H1 (cell line): ENCODE results near the gene WSCD2.

ENCODE experiments used
- BCL11A ChIP-seq, 2 experiments: IDR thresholded peaks; one replicate each; pipeline ENCODE4 v1.6.1; 2011; ENCODE audit warnings: low read depth in 2 of 2, low read length in 2 of 2, mild to moderate bottlenecking in 2 of 2
- CREB1 ChIP-seq: IDR thresholded peaks from 2 replicates; pipeline ENCODE4 v1.6.1; 2012; ENCODE audit warnings: inconsistent platforms
- CTCF ChIP-seq, 3 experiments: IDR thresholded peaks; 1 replicate in 2 of 3; 2 replicates in 1 of 3; pipeline versions ENCODE4 v1.5.1 to v1.6.1; 2011; ENCODE audit warnings: low read length in 3 of 3, mild to moderate bottlenecking in 3 of 3, inconsistent platforms in 2 of 3, low read depth in 1 of 3, moderate library complexity in 1 of 3; ENCODE audit not compliant: insufficient read depth in 1 of 3; ENCODE audit errors: control extremely low read depth in 1 of 3
- JUN ChIP-seq: IDR thresholded peaks from 2 replicates; pipeline ENCODE4 v1.6.1; 2011; ENCODE audit warnings: low read depth, mild to moderate bottlenecking, improper control_type of control experiment, low read length
- KDM1A ChIP-seq: fragments of 200-600, 300-600 bp; sonication (generic); IDR thresholded peaks from 2 replicates; pipeline ENCODE4 v1.7.1; 2016; ENCODE audit warnings: mild to moderate bottlenecking, low read length, borderline replicate concordance
- POLR2A ChIP-seq, 2 experiments: IDR thresholded peaks; 1 replicate in 1 of 2; 2 replicates in 1 of 2; pipeline ENCODE4 v1.6.1; 2011; ENCODE audit warnings: low read depth in 2 of 2, low read length in 2 of 2, mild to moderate bottlenecking in 2 of 2; ENCODE audit errors: control extremely low read depth in 1 of 2
- RAD21 ChIP-seq, 2 experiments: IDR thresholded peaks in 1 of 2; conservative IDR thresholded peaks in 1 of 2; 2 replicates each; pipeline ENCODE4 v1.6.1; 2011; ENCODE audit warnings: low read depth in 2 of 2, low read length in 2 of 2, improper control_type of control experiment in 1 of 2, inconsistent platforms in 1 of 2, mild to moderate bottlenecking in 1 of 2, moderate library complexity in 1 of 2
- RFX5 ChIP-seq: IDR thresholded peaks from 2 replicates; pipeline ENCODE4 v1.6.1; 2011; ENCODE audit warnings: low read depth, low read length, improper control_type of control experiment, borderline replicate concordance
- RXRA ChIP-seq: IDR thresholded peaks from 2 replicates; pipeline ENCODE4 v1.6.1; 2011; ENCODE audit warnings: low read depth, mild to moderate bottlenecking, low read length, moderate library complexity; ENCODE audit not compliant: insufficient read depth
- SUZ12 ChIP-seq: fragments of 200-600 bp; sonication (generic); IDR thresholded peaks from 2 replicates; pipeline ENCODE4 v1.6.1; 2012; ENCODE audit warnings: mild to moderate bottlenecking, inconsistent platforms, low read length, moderate library complexity, mixed read lengths
- TAF1 ChIP-seq: IDR thresholded peaks from 2 replicates; pipeline ENCODE4 v1.6.1; 2011; ENCODE audit warnings: mild to moderate bottlenecking, low read depth, low read length
- TCF12 ChIP-seq: IDR thresholded peaks from 2 replicates; pipeline ENCODE4 v1.6.1; 2011; ENCODE audit warnings: low read depth, mild to moderate bottlenecking, low read length
- YY1 ChIP-seq: IDR thresholded peaks from 2 replicates; pipeline ENCODE4 v1.6.1; 2011; ENCODE audit warnings: low read depth, mild to moderate bottlenecking, low read length
- ZNF274 ChIP-seq: IDR thresholded peaks from 2 replicates; pipeline ENCODE4 v1.7.0; 2012; ENCODE audit warnings: low read length, borderline replicate concordance; ENCODE audit errors: extremely low read depth

- no peak for TF ChIP-seq BCL11A (IDR thresholded peaks at IDR 0.05; ENCODE audit: low read depth in 2 of 2, low read length in 2 of 2)
- TF ChIP-seq YY1: no peak
- TF ChIP-seq JUN: no peak
- TF ChIP-seq RFX5: no peak
- TF ChIP-seq SUZ12: no peak
- no peak for TF ChIP-seq TCF12
- no peak for TF ChIP-seq POLR2A (IDR thresholded peaks at IDR 0.05; ENCODE audit: control extremely low read depth in 1 of 2, low read depth in 2 of 2, low read length in 2 of 2)
- no peak for TF ChIP-seq CTCF (IDR thresholded peaks at IDR 0.05; ENCODE audit: control extremely low read depth in 1 of 3, insufficient read depth in 1 of 3, low read depth in 1 of 3, low read length in 3 of 3)
- TF ChIP-seq ZNF274: no peak
- TF ChIP-seq RAD21 (IDR thresholded peaks at IDR 0.05 in 1 of 2, conservative IDR thresholded peaks at IDR 0.05 in 1 of 2; ENCODE audit: low read depth in 2 of 2, low read length in 2 of 2): no peak
- TF ChIP-seq TAF1: no peak
- no peak for TF ChIP-seq KDM1A
- no peak for TF ChIP-seq CREB1
- TF ChIP-seq RXRA: no peak
These were observed 7.6 kb downstream of the WSCD2 start for GRCh38 chr12:108136697-108137096.
